HEK293T (cell line): ENCODE data around the gene ILKAP.
A peak's percentile ranks its signal among the peaks of the same experiment; 100 is the strongest.

Source experiments
- CTCF ChIA-PET: fragments of 350-600 bp; formaldehyde crosslinking; extraction: SDS; loops from one replicate; lab custom pipeline; 2021; ENCODE audit warnings: antibody characterized with exemption, inconsistent platforms; lab: Yijun Ruan, JAX
- POLR2A ChIA-PET: fragments of 350-600 bp; formaldehyde crosslinking; extraction: SDS; loops from one replicate; lab custom pipeline; 2020; ENCODE audit warnings: antibody characterized with exemption, inconsistent platforms; lab: Yijun Ruan, JAX
- DNase-seq: peaks from one replicate; pipeline ENCODE4 v3.0.0; 2012; ENCODE audit warnings: mixed read lengths; ENCODE audit errors: extremely low spot score
- ARNT ChIP-seq: fragments of 450-650 bp; IDR thresholded peaks from 2 replicates; pipeline ENCODE4 v1.6.1; 2017; ENCODE audit warnings: mild to moderate bottlenecking
- BHLHE40 ChIP-seq: fragments of 450-650 bp; IDR thresholded peaks from 2 replicates; pipeline ENCODE4 v1.6.1; 2016; ENCODE audit warnings: mild to moderate bottlenecking, moderate library complexity, borderline replicate concordance
- CTBP1 ChIP-seq: fragments of 450-650 bp; IDR thresholded peaks from 2 replicates; pipeline ENCODE4 v1.6.1; 2016; ENCODE audit warnings: borderline replicate concordance
- FOXK2 ChIP-seq: fragments of 450-650 bp; IDR thresholded peaks from 2 replicates; pipeline ENCODE4 v1.6.1; 2016; ENCODE audit warnings: mild to moderate bottlenecking
- L3MBTL2 ChIP-seq: fragments of 450-650 bp; conservative IDR thresholded peaks from 2 replicates; pipeline ENCODE4 v1.6.1; 2016; ENCODE audit warnings: mild to moderate bottlenecking
- SUZ12 ChIP-seq: fragments of 450-650 bp; IDR thresholded peaks from 2 replicates; pipeline ENCODE4 v1.6.1; 2016; ENCODE audit warnings: mild to moderate bottlenecking
- TARDBP ChIP-seq: fragments of 450-650 bp; IDR thresholded peaks from 2 replicates; pipeline ENCODE4 v1.6.1; 2016
- ZNF384 ChIP-seq: fragments of 450-650 bp; IDR thresholded peaks from 2 replicates; pipeline ENCODE4 v1.6.1; 2016
- TF ChIP-seq, protein P1 (sequence below): fragments of 450-650 bp; IDR thresholded peaks from 2 replicates; pipeline ENCODE4 v1.6.1; 2016

Gene ILKAP

DNA sequence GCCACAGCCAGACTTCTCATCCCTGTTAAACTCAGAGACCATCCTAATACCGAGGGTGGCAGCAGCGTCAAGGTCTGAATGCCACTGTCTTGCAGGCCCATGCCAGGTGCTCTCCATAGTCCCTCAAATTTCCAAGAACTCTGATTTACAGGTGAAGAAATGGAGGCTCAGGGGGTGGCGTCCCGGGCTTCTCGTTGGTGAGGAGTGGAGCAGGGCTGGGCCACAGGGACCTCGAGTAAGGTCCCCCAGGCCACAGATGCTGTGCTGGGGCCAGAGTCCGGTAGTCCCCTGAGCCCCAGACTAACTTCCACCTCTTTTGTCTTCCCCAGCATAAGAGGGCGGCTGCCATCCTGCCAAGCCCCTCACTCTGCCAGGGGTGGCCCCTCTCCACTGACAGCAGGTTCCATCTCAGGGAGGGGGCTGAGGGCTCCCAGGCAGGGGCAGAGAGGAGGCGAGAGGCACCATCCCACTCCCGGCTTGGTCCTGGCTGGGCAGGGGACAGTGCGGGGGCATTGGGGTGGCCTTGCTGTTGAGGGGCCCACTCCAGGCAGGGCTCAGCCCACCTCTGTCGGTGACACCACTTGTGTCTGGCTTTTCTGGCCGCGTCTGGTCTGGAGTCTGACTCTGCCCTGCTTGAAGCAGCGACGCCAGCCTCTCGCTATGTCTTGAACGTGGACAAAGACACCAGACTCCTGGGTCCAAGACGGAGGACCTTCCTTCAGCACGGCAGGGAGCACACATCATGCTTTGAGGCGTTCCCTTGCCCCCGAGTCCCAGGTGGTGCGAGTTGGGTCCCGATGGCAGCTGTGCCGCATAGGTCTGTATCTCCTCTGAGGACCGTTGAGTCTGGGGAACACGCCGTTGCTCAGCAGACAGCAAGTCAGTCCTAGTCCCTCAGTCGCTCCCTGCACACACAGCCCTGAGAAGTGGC lies 80.9 kb downstream of the ILKAP start:
- TF ChIP-seq BHLHE40 (no peak), FOXK2 (no peak), TARDBP (no peak), SUZ12 (no peak)
- no peak for DNase-seq
- CTCF ChIA-PET = no interaction called here
- POLR2A ChIA-PET = no interaction called here

DNA sequence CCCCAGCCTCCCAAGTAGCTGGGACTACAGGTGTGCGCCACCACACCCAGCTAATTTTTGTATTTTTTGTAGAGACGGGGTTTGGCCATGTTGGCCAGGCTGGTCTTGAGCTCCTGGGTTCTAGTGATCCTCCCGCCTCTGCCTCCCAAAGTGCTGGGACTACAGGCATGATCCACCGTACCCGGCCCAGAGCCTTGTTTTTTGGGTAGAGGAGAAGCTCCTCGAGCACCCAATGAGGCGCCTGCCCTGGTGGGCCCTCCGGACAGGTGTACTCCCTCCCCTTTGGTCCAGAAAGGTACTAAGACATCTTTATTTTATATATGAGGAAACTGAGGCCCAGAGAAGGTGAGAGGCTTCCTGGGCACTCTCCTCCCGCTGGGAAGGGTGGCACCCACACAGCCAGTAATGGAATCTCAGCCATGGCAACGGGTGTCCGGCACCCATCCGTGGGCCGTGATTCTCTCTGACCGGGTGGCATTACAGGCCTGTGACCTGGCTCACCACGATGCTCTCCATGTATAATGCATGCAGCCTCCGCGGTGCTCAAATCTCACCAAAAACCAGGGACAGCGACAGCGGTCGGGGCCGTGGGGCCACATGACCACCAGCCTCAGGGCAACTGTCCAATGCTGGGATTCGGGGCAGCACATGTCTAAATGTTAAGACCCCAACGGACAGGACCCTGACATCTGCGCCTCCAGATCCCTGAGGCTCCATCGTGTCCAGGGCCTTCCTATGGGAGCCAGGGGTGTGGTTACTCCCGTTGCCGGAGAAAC lies 81.8 kb downstream of the ILKAP start:
- no peak for TF ChIP-seq ARNT
- TF ChIP-seq CTBP1 = no peak
- no peak for TF ChIP-seq L3MBTL2
- no peak for DNase-seq
- ChIA-PET CTCF (no interaction called here), POLR2A (no interaction called here)

DNA sequence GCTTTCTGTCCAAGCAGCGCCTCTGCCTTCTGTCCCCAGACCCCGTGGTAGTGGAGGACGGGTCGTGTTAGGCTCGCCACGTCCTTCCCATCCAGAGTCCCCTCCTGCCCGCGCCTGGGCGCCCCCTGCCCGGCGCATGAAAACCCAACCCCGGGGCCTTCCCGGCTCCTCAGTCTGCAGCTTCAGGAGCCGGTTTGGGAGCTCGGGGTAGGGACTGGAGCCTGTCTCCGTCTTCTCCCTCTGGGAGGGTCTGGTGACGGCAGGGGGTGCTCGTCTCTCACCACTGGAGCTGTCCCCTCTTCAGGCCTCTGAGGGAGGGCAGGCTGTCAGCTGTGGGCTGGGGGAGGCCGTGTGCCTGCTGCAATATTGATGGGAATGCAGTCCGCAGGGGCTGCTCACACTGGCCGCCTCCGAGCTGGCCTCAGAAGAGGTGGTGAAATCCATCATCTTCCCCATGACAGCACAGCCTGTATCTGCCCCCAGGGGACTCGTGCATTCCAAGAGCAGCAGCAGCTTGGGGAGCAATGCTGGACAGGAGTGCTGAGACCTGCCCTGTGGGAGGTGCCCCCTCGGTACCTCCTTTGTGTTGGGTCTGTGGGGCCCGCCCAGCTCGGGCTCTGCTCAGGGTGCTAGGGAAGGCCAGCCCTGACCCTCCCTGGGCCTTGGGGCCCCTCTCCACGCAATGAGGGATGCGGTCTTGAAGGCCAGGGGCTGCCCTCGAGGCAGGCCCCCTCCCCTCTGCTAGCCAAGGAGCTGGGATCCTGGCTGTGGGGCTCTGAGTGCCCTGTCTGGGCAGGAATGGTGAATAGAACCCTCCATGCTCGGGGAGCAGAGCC lies 82.8 kb downstream of the ILKAP start:
- ChIA-PET CTCF (no interaction called here), POLR2A (no interaction called here)
- TF ChIP-seq ZNF384 = no peak
- TF ChIP-seq, protein P1, sequence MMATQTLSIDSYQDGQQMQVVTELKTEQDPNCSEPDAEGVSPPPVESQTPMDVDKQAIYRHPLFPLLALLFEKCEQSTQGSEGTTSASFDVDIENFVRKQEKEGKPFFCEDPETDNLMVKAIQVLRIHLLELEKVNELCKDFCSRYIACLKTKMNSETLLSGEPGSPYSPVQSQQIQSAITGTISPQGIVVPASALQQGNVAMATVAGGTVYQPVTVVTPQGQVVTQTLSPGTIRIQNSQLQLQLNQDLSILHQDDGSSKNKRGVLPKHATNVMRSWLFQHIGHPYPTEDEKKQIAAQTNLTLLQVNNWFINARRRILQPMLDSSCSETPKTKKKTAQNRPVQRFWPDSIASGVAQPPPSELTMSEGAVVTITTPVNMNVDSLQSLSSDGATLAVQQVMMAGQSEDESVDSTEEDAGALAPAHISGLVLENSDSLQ = 0 out of 2 replicates have a peak, but pooled peaks have one; percentile 17
- DNase-seq = no peak
